Measurements from ENCODE around the gene PF4V1.

PF4V1 gene

DNA sequence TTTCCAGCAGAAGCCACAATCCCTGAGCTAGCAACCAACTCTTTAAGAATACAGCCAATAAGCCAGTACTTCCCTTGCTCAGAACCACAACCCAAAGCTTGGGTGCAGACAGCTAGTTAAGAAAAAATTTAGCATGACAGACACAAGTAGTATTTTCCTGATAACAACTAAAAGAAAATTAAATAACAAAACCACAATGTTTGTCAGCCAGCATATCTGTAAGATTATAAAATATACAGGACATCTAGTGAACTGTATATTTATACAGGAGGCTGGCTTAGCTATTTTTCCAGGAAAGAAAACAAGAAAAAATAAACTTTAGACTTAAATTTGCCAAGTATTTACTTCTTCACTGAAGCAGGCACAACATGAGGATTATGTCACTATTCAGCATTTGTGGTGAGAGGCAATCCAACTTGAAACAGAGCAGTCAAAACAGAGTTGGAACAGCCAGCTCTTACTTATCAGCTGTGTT lies 6.6 kb downstream of the PF4V1 start:
- no peak overlapping the region for H3K27ac Mint-ChIP-seq
- H3K27me3 Mint-ChIP-seq, result no peaks in the 10 kb centered on the region
- no peak overlapping the region for H3K4me3 Mint-ChIP-seq
- H3K4me1 Mint-ChIP-seq (ENCODE audit: low read depth), result no peaks in the 10 kb centered on the region
- peaks cover 4% of the 10 kb centered on the region for H3K9me3 Mint-ChIP-seq (ENCODE audit: low read depth)
- H3K36me3 Mint-ChIP-seq, result no peaks in the 10 kb centered on the region

DNA sequence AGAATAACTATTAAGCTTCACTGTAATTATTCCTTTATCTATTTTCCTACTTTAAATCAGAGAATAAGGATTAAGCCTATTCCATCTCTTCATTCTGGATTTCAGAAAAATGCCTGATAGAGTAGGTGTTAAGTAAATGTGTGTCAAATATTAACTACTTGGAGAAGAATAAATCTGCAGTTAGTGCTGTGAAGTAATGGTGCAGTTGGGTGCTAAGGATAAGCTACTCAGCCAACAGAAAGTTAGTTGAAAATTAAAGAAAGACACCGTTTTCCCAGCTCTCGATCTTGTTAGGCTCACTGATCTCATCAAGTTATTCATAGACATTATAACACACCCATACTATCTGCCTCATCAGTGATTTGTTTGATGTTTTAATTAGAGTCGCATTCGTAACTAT lies 7.1 kb downstream of the PF4V1 start:
- Mint-ChIP-seq H3K27ac (no peak overlapping the region), H3K4me1 (ENCODE audit: low read depth) (no peaks in the 10 kb centered on the region), H3K36me3 (no peaks in the 10 kb centered on the region), H3K27me3 (no peaks in the 10 kb centered on the region), H3K4me3 (no peak overlapping the region), H3K9me3 (ENCODE audit: low read depth) (peaks cover 4% of the 10 kb centered on the region)

DNA sequence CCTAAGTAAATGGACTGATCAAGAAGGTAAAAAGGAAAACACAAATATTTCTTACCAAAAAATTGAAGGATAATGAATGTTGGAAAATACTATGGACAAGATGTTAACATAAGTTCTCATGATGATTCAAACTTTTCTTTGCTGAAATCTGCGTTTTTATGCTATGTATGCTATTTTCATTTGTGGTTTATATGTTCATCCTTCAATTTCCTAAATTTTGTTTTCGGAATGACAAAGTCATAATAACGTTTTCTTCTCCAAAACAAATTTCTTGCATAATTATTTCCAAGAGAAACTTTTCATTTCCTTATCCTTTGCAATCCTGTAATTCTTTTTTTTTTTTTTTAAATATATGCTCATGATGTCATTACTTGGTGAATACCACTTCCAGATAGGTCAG lies 7.8 kb downstream of the PF4V1 start:
- Mint-ChIP-seq H3K4me1 (ENCODE audit: low read depth) (no peaks in the 10 kb centered on the region), H3K9me3 (ENCODE audit: low read depth) (peaks cover 4% of the 10 kb centered on the region), H3K36me3 (no peaks in the 10 kb centered on the region), H3K27ac (no peak overlapping the region), H3K27me3 (peaks cover 2% of the 10 kb centered on the region), H3K4me3 (no peak overlapping the region)

DNA sequence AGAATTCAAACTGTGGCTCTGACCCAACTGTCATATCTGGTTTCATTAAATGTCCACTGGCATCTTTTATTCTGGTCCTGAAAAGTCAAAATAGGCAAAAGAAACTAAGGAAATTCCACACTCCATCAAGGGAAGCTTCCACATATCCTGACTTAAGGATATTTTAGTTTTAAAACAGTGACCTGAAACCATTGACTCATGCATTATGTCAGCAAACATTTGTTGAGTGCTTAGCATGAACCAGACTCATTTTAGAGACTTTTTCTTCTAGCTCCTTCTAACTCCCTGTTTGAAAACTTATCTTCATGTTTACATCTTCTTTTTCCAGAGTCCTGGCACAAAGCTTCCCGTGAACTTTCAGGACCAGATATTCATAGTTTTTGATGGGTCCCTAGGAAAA lies 9.2 kb downstream of the PF4V1 start:
- H3K4me1 Mint-ChIP-seq (ENCODE audit: low read depth), result no peaks in the 10 kb centered on the region
- no peaks in the 10 kb centered on the region for H3K36me3 Mint-ChIP-seq
- H3K9me3 Mint-ChIP-seq (ENCODE audit: low read depth), result peaks cover 4% of the 10 kb centered on the region
- peaks cover 4% of the 10 kb centered on the region for H3K27me3 Mint-ChIP-seq
- no peak overlapping the region for H3K4me3 Mint-ChIP-seq
- H3K27ac Mint-ChIP-seq, result no peak overlapping the region

DNA sequence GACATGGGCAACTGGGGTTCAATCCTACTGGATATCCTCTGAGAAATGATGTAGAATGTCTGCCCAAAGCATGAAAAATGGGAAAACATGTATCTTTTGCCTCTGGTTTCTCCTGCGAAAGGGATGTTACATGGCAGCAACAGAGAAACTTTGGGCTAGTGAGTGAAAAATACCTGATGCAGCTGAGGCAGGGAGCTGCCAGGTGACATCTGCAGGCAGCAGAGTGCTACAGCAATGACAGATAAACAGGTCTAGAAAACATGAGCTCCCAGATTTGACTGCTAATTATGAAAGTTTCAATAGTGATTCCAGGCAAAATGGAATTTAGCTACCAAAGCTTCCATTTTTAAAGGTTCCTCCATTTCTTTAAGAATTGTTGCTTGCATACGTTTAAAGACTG lies 11.3 kb downstream of the PF4V1 start:
- H3K27me3 Mint-ChIP-seq, result peaks cover 10% of the 10 kb centered on the region
- peaks cover 4% of the 10 kb centered on the region for H3K9me3 Mint-ChIP-seq (ENCODE audit: low read depth)
- H3K36me3 Mint-ChIP-seq, result no peaks in the 10 kb centered on the region
- peaks cover 5% of the 10 kb centered on the region for H3K4me1 Mint-ChIP-seq (ENCODE audit: low read depth)
- H3K4me3 Mint-ChIP-seq, result no peak overlapping the region
- no peak overlapping the region for H3K27ac Mint-ChIP-seq

DNA sequence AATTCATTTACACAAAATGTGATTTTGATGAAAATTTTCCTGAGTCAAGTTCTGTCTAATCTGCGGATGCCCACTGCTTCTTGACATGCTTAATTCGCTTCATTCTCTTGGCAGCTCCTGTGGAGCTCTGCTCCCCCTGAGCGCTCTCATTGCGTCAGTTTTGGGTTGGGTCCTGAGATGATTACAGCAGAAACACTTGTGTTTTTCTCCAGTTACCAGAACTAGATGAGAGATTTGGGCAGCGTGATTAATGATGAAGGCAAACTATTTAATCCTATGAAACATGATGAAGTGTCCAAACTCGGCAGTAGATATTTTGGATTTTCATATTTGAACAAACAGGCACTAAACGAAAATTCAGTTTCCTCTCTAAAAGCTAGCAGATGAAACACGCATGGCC lies 11.9 kb downstream of the PF4V1 start:
- Mint-ChIP-seq H3K27me3 (peaks cover 14% of the 10 kb centered on the region), H3K4me3 (no peak overlapping the region), H3K36me3 (no peaks in the 10 kb centered on the region), H3K4me1 (ENCODE audit: low read depth) (peaks cover 5% of the 10 kb centered on the region), H3K27ac (no peak overlapping the region), H3K9me3 (ENCODE audit: low read depth) (peaks cover 4% of the 10 kb centered on the region)

DNA sequence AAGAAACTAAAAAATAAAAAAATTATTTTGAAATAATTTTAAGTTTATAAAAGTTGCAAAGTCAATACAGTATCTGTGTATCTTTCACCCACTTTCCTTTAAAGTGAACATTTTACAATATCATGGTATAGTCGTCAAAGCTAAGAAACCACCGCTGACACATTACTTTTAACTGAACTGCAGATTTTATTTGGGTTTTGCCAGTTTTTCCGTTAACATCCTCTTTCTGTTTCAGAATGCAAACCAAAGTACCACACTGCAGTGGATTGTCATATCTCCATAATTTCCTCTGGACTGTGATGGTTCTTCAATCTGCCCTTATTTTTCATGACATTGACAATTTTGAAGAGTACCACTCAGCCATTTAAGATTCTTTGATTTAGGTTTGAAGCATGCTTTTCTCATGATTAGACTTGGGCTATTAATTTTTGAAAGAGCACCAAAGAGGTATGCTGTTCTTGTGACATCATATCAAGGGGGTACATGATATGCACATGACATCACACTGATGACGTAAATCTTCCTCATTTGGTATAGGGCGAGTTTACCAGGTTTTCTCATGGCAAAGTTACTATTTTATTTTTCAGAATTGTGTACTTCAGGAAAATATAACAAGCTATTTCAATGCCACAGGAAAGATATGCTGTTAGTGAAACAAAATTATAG lies 12.5 kb downstream of the PF4V1 start:
- H3K9me3 Mint-ChIP-seq (ENCODE audit: low read depth), result no peaks in the 10 kb centered on the region
- peaks cover 5% of the 10 kb centered on the region for H3K4me1 Mint-ChIP-seq (ENCODE audit: low read depth)
- peaks cover 14% of the 10 kb centered on the region for H3K27me3 Mint-ChIP-seq
- no peak overlapping the region for H3K4me3 Mint-ChIP-seq
- no peaks in the 10 kb centered on the region for H3K36me3 Mint-ChIP-seq
- no peak overlapping the region for H3K27ac Mint-ChIP-seq

DNA sequence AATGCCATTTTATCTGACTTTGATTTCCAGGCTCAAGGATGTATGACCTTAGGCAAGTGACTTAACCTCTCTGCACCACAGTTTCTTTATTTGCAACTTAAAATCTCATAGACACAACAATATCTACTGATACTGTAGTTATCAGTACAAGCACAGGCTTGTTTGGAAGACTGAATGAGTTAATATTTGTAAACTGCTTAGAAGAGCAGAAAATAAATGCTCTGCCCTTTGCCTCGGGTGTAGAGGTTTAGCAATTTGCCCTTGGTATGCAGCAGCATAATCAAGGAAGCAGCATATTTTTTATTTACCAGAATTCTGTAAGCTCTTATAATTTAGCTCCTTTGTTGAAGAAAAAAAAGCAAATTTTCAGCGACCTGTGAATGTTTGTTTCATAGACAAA lies 13.2 kb downstream of the PF4V1 start:
- H3K4me3 Mint-ChIP-seq, result no peak overlapping the region
- H3K36me3 Mint-ChIP-seq, result no peaks in the 10 kb centered on the region
- peaks cover 5% of the 10 kb centered on the region for H3K4me1 Mint-ChIP-seq (ENCODE audit: low read depth)
- peaks cover 14% of the 10 kb centered on the region for H3K27me3 Mint-ChIP-seq
- no peak overlapping the region for H3K27ac Mint-ChIP-seq
- H3K9me3 Mint-ChIP-seq (ENCODE audit: low read depth), result no peaks in the 10 kb centered on the region

DNA sequence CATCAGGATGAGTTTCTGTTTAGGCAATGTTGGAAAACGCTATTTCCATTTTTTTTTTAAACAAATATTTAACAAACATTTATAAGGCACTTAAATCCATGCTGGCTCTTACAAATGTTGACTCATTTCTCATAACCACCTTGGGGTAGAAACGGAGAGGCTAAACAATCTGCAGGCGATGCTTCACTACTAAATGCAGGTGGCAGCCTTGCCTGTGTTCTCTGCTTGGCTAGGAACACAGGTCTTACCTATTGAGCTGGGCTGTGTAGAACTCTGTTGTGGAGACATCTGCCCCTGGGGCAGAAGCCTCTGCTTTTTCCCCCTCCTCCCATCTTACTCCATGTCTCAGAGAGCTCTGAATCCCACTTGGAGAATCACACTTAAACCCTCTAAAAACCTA lies 14.7 kb downstream of the PF4V1 start:
- peaks cover 5% of the 10 kb centered on the region for H3K4me1 Mint-ChIP-seq (ENCODE audit: low read depth)
- no peaks in the 10 kb centered on the region for H3K36me3 Mint-ChIP-seq
- H3K27ac Mint-ChIP-seq, result no peak overlapping the region
- peaks cover 14% of the 10 kb centered on the region for H3K27me3 Mint-ChIP-seq
- no peak overlapping the region for H3K4me3 Mint-ChIP-seq
- H3K9me3 Mint-ChIP-seq (ENCODE audit: low read depth), result no peaks in the 10 kb centered on the region

DNA sequence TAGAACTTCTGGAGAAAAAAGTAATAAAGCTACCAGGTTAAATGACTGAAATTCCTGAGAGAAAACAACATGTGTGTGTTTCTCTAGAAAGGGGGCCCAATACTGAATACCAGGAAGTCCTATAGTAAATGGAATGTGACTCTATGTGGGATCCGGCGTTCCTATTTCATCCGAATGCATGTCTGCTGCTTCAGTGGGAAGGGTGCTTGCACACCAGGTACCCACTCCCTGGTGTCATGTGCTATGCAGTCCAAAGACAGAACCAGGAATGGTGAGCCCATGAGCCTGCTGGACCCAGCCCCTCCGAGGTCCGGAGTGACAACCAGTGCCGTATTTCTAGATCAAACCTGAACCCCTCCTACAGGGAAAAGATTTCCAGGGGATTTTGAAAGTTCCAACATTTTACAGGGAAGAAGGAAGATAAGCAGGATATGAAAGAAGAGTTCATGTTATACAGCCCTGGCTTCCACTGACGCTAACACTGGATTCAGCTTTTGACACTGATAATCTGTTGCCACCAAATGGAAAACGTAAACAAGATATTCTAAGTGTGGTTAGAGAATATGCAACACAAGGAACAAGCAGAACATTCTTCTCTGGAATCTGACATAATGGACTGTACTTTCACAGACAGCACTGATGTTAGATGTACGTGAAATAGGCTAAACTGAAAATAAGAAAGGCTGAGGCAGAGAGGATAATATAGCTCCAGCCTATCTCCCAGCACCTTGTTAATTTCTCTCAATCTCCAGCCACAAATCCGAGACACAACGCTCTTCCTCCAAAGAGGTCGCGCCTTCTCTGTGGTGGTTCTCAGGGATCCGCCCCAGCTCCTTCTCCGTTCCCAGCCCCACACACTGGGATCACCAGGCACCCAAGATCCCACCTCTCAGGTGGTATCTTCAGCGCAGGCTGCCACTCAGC lies 15.4 kb downstream of the PF4V1 start:
- peaks cover 5% of the 10 kb centered on the region for H3K4me1 Mint-ChIP-seq (ENCODE audit: low read depth)
- peaks cover 14% of the 10 kb centered on the region for H3K27me3 Mint-ChIP-seq
- H3K9me3 Mint-ChIP-seq (ENCODE audit: low read depth), result no peaks in the 10 kb centered on the region
- no peak overlapping the region for H3K27ac Mint-ChIP-seq
- no peak overlapping the region for H3K4me3 Mint-ChIP-seq
- no peaks in the 10 kb centered on the region for H3K36me3 Mint-ChIP-seq

DNA sequence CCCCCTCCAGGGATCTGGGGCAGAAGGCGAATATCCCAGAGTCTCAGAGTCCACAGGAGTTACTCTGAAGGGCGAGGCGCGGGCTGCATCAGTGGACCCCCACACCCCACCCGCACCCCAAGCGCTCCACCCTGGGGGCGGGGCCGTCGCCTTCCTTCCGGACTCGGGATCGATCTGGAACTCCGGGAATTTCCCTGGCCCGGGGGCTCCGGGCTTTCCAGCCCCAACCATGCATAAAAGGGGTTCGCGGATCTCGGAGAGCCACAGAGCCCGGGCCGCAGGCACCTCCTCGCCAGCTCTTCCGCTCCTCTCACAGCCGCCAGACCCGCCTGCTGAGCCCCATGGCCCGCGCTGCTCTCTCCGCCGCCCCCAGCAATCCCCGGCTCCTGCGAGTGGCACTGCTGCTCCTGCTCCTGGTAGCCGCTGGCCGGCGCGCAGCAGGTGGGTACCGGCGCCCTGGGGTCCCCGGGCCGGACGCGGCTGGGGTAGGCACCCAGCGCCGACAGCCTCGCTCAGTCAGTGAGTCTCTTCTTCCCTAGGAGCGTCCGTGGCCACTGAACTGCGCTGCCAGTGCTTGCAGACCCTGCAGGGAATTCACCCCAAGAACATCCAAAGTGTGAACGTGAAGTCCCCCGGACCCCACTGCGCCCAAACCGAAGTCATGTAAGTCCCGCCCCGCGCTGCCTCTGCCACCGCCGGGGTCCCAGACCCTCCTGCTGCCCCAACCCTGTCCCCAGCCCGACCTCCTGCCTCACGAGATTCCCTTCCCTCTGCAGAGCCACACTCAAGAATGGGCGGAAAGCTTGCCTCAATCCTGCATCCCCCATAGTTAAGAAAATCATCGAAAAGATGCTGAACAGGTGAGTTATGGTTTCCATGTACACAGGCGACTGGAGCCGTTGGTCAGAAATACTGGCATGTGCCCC lies 16.3 kb downstream of the PF4V1 start, which contains the start of gene CXCL1:
TSS of gene CXCL1 (plus strand) at position 264 of the 926 bp plus-strand sequence. CDS start at position 342, 78 bp downstream.
- peaks cover 14% of the 10 kb centered on the region for H3K27me3 Mint-ChIP-seq
- no peak within 1 kb of the TSS for H3K27ac Mint-ChIP-seq
- no peak within 1 kb of the TSS for H3K4me3 Mint-ChIP-seq
- H3K9me3 Mint-ChIP-seq (ENCODE audit: low read depth), result no peaks in the 10 kb centered on the region
- no peaks in the 10 kb centered on the region for H3K36me3 Mint-ChIP-seq
- peaks cover 5% of the 10 kb centered on the region for H3K4me1 Mint-ChIP-seq (ENCODE audit: low read depth)

DNA sequence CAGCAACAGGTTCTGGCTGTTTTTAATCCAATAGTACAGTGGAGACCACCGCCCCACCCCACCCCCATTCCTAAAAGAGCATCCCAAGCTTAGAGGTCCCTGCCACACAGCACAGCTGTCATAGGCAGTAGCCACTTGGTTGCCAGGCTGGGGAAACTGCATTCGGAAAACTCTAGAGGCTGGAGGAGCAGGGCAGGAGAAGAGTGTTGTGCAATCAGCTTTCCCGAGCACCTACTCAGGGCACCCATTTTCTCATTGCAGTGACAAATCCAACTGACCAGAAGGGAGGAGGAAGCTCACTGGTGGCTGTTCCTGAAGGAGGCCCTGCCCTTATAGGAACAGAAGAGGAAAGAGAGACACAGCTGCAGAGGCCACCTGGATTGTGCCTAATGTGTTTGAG lies 17.2 kb downstream of the PF4V1 start:
- Mint-ChIP-seq H3K9me3 (ENCODE audit: low read depth) (no peaks in the 10 kb centered on the region), H3K27ac (no peak overlapping the region), H3K4me3 (no peak overlapping the region), H3K27me3 (peaks cover 14% of the 10 kb centered on the region), H3K4me1 (ENCODE audit: low read depth) (peaks cover 5% of the 10 kb centered on the region), H3K36me3 (no peaks in the 10 kb centered on the region)

DNA sequence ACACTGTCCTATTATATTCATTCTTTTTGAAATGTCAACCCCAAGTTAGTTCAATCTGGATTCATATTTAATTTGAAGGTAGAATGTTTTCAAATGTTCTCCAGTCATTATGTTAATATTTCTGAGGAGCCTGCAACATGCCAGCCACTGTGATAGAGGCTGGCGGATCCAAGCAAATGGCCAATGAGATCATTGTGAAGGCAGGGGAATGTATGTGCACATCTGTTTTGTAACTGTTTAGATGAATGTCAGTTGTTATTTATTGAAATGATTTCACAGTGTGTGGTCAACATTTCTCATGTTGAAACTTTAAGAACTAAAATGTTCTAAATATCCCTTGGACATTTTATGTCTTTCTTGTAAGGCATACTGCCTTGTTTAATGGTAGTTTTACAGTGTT lies 17.7 kb downstream of the PF4V1 start:
- Mint-ChIP-seq H3K36me3 (no peaks in the 10 kb centered on the region), H3K9me3 (ENCODE audit: low read depth) (no peaks in the 10 kb centered on the region), H3K4me1 (ENCODE audit: low read depth) (peaks cover 5% of the 10 kb centered on the region), H3K27me3 (peaks cover 11% of the 10 kb centered on the region), H3K27ac (no peak overlapping the region), H3K4me3 (no peak overlapping the region)

DNA sequence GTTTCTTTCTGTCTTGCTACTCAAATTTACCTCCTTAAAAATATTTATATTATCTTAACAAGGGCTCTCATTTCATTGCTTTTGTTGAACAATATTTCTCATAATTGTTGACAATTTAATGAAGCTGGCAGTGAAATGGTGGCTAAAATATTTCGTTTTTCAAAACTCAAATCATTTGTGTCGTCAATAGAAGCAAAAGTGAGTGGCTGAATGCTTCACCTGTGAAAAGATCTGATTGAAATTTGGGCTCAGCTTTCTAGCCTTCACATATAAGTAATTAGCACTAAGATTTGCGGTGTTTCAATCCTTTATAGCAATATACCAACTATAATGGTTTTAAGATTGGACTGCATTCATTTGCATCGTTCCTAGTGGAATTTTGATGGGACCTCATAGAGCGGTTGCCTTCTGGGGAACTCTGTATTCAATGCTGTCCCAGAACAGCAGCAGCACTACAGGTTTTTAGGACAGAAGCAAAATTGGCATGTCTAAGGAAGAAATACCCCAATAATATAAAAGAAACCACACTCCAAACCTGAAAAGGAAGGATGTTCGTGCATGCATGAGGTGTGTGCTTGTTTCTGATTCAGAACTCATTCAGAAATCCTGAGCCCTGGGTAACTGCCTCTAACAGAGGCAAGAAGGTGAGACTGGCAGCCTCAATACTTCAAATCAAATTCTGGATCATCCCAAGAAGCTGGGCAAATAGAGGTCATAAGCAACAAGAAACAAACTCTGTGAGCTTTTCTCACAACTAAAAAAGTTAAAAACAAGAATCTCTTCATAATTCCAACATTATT lies 18.6 kb downstream of the PF4V1 start:
- Mint-ChIP-seq H3K27ac (no peak overlapping the region), H3K36me3 (no peaks in the 10 kb centered on the region)

More for the DNA sequence above, 18.6 kb downstream of the PF4V1 start:
- H3K4me3 Mint-ChIP-seq, result no peak overlapping the region
- H3K4me1 Mint-ChIP-seq (ENCODE audit: low read depth), result peaks cover 5% of the 10 kb centered on the region
- H3K9me3 Mint-ChIP-seq (ENCODE audit: low read depth), result no peaks in the 10 kb centered on the region
- peaks cover 10% of the 10 kb centered on the region for H3K27me3 Mint-ChIP-seq

Data from activated naive CD8-positive, alpha-beta T cell (primary cell).